CD14-positive monocyte (primary cell): ENCODE data around the gene PGD. TPM values are rescaled to one million over a fixed set of nuclear protein-coding genes. Genes with fewer than 3 reads are reported as not detected.

Experiments
- DNase-seq, 3 donors: peaks; one replicate each; pipeline ENCODE4 v3.0.0-alpha.2; 2011 to 2022
- H2AFZ ChIP-seq: 2 replicates; pipeline ENCODE4 v1.6.0; 2012; ENCODE audit warnings: mild to moderate bottlenecking, low read depth, low read length, inconsistent platforms; ENCODE audit not compliant: insufficient read depth, poor library complexity, severe bottlenecking
- H3K27ac ChIP-seq, 2 donors: 1 replicate in 1 of 2; 2 replicates in 1 of 2; pipeline ENCODE4 v1.5.1; 2012 to 2013; ENCODE audit warnings: low read length in 2 of 2, control low read depth in 1 of 2, inconsistent platforms in 1 of 2, low read depth in 1 of 2, mild to moderate bottlenecking in 1 of 2
- H3K27me3 ChIP-seq, 2 donors: one replicate each; pipeline versions ENCODE4 v1.6.0 to v1.6.1; 2011 to 2013; ENCODE audit warnings: low read length in 2 of 2; ENCODE audit not compliant: control insufficient read depth in 2 of 2, insufficient read depth in 2 of 2
- H3K36me3 ChIP-seq, 2 donors: replicated peaks in 1 of 2; 1 replicate in 1 of 2; 2 replicates in 1 of 2; pipeline versions ENCODE4 v1.5.1 to v1.6.1; 2012 to 2013; ENCODE audit warnings: low read length in 2 of 2, control low read depth in 1 of 2, inconsistent platforms in 1 of 2, mild to moderate bottlenecking in 1 of 2; ENCODE audit not compliant: insufficient read depth in 2 of 2, control insufficient read depth in 1 of 2
- H3K4me1 ChIP-seq, 2 donors: 1 replicate in 1 of 2; 2 replicates in 1 of 2; pipeline versions ENCODE4 v1.5.1 to v1.6.1; 2012 to 2013; ENCODE audit warnings: low read length in 2 of 2, control low read depth in 1 of 2, inconsistent platforms in 1 of 2, mild to moderate bottlenecking in 1 of 2, moderate library complexity in 1 of 2; ENCODE audit not compliant: insufficient read depth in 2 of 2, control insufficient read depth in 1 of 2
- H3K4me2 ChIP-seq: replicated peaks from 2 replicates; pipeline ENCODE3; 2012; ENCODE audit warnings: low read length, moderate library complexity, mild to moderate bottlenecking; ENCODE audit not compliant: poor library complexity, severe bottlenecking; ENCODE audit errors: extremely low read depth
- H3K4me3 ChIP-seq, 3 experiments: fragments of 200-600 bp in 1 of 3; sonication (generic) in 1 of 3; replicated peaks in 1 of 3; 1 replicate in 2 of 3; 2 replicates in 1 of 3; pipeline ENCODE4 v1.5.1; 2011 to 2013; ENCODE audit warnings: low read length in 3 of 3, mild to moderate bottlenecking in 3 of 3, control low read depth in 2 of 3, low read depth in 2 of 3, inconsistent platforms in 1 of 3, moderate library complexity in 1 of 3
- H3K79me2 ChIP-seq: 2 replicates; pipeline ENCODE4 v1.6.0; 2012; ENCODE audit warnings: mild to moderate bottlenecking, control low read depth, inconsistent platforms, low read length, moderate library complexity; ENCODE audit not compliant: insufficient read depth
- H3K9ac ChIP-seq: 2 replicates; pipeline ENCODE4 v1.6.0; 2017; ENCODE audit warnings: low read length, mild to moderate bottlenecking; ENCODE audit not compliant: insufficient read depth, poor library complexity, severe bottlenecking
- H3K9me3 ChIP-seq, 2 donors: replicated peaks in 1 of 2; 1 replicate in 1 of 2; 2 replicates in 1 of 2; pipeline versions ENCODE4 v1.5.1 to v1.6.1; 2012 to 2013; ENCODE audit warnings: low read length in 2 of 2, control low read depth in 1 of 2; ENCODE audit not compliant: control insufficient read depth in 1 of 2, insufficient read depth in 1 of 2
- H4K20me1 ChIP-seq: 2 replicates; pipeline ENCODE4 v1.6.0; 2012; ENCODE audit warnings: mild to moderate bottlenecking, low read length, control low read depth, moderate library complexity; ENCODE audit not compliant: insufficient read depth
- H3K27ac Mint-ChIP-seq, 7 donors: one replicate each; pipeline ENCODE4 v1.8.0; 2020; ENCODE audit warnings: mild to moderate bottlenecking in 7 of 7, mixed read lengths in 7 of 7, moderate library complexity in 6 of 7, inconsistent platforms in 2 of 7
- H3K27me3 Mint-ChIP-seq, 3 donors: one replicate each; pipeline ENCODE4 v1.8.0; 2021 to 2022; ENCODE audit warnings: low read depth in 3 of 3, mild to moderate bottlenecking in 3 of 3, mixed read lengths in 3 of 3, moderate library complexity in 3 of 3, inconsistent platforms in 1 of 3
- H3K36me3 Mint-ChIP-seq, 2 donors: one replicate each; pipeline ENCODE4 v1.8.0; 2020; ENCODE audit warnings: mixed read lengths in 2 of 2, inconsistent platforms in 1 of 2, mild to moderate bottlenecking in 1 of 2
- H3K4me1 Mint-ChIP-seq: one replicate; pipeline ENCODE4 v1.8.0; 2020; ENCODE audit warnings: mild to moderate bottlenecking, mixed read lengths
- H3K4me3 Mint-ChIP-seq, 2 donors: one replicate each; pipeline ENCODE4 v1.8.0; 2020; ENCODE audit warnings: mild to moderate bottlenecking in 2 of 2, mixed read lengths in 2 of 2, moderate library complexity in 1 of 2
- H3K9me3 Mint-ChIP-seq, 7 donors: one replicate each; pipeline ENCODE4 v1.8.0; 2020 to 2022; ENCODE audit warnings: mixed read lengths in 7 of 7, mild to moderate bottlenecking in 6 of 7, moderate library complexity in 6 of 7, inconsistent platforms in 2 of 7
- CTCF ChIP-seq: fragments of 200-600 bp; IDR thresholded peaks from one replicate; pipeline ENCODE4 v1.8.0; 2022; ENCODE audit warnings: antibody characterized with exemption, mild to moderate bottlenecking
- WGBS: methylation state at CpG from one replicate; pipeline ENCODE4 v1.1.5; 2013; ENCODE audit warnings: missing lambda C conversion rate; ENCODE audit not compliant: insufficient coverage; 5-methylcytosine and 5-hydroxymethylcytosine counted together
- intact Hi-C, 2 donors: fragments of 100-400 bp; cut with micrococcal nuclease; formaldehyde crosslinking; loops; one replicate each; pipeline versions ENCODE4 v1.15.0 to v1.15.1; 2023
- polyA plus RNA-seq, 3 donors: library from polyadenylated mRNA; depleted of rRNA in 1 of 3; unstranded in 2 of 3; stranded (reverse) in 1 of 3; fragments of 300-500 nt in 2 of 3; fragments of >200 nt in 1 of 3; fragmentation: Illumina TruSeq in 2 of 3; gene quantifications; 1 replicate in 2 of 3; 2 replicates in 1 of 3; pipeline ENCODE4 v1.2.3, GENCODE V29; 2012 to 2021

Gene PGD
- polyA plus RNA-seq, 3 donors, result 173 to 509 (median 471) TPM

GRCh38 chr1:10379676-10380075 lies 19.2 kb upstream of the PGD start:
- no peaks in the 10 kb centered on the region for H4K20me1 ChIP-seq
- no peaks in the 10 kb centered on the region for H3K79me2 ChIP-seq
- Mint-ChIP-seq H3K27me3 (peaks cover 0 to 3% (median 2%) of the 10 kb centered on the region in 3 donors), H3K36me3 (peaks cover 43 to 62% of the 10 kb centered on the region in 2 donors), H3K4me1 (peaks cover 34% of the 10 kb centered on the region), H3K27ac (peak overlapping the region in 5 of 7 donors; percentile 31 to 94 (median 63)), H3K9me3 (no peaks in the 10 kb centered on the region), H3K4me3 (no peak overlapping the region)
- H3K36me3 ChIP-seq, result peaks cover 18 to 50% of the 10 kb centered on the region in 2 donors
- WGBS, result 100% methylated on average over 2 of the region's 6 CpGs
- H3K4me1 ChIP-seq, result peaks cover 22 to 32% of the 10 kb centered on the region in 2 donors
- H3K9ac ChIP-seq, result no peak overlapping the region
- DNase-seq, result no peak
- H2AFZ ChIP-seq, result no peak overlapping the region
- H3K4me3 ChIP-seq, result no peak overlapping the region
- H3K9me3 ChIP-seq, result no peaks in the 10 kb centered on the region
- intact Hi-C loops, result loop anchor here (5.0 to 10.0 kb wide), 3 partner anchors 95 to 118 kb away; partner anchors contain the start of genes DFFA (in 1 of the 2) and PEX14 (in 1 of the 2)
- TF ChIP-seq CTCF, result no peak
- H3K27me3 ChIP-seq, result no peaks in the 10 kb centered on the region
- peak overlapping the region in 1 of 2 donors; percentile 78 for H3K27ac ChIP-seq
- H3K4me2 ChIP-seq, result peak overlapping the region; percentile 1

- Mint-ChIP-seq H3K4me1 (peaks cover 42% of the 10 kb centered on the region), H3K36me3 (peaks cover 40 to 52% of the 10 kb centered on the region in 2 donors)
- peaks cover 10 to 40% of the 10 kb centered on the region in 2 donors for H3K36me3 ChIP-seq
Measured at GRCh38 chr1:10380594-10381275, 18.1 kb upstream of the PGD start.

More at GRCh38 chr1:10380594-10381275, 18.1 kb upstream of the PGD start:
- no peak for DNase-seq
- 89% methylated on average over 4 of the region's 5 CpGs for WGBS
- Histone ChIP-seq H3K27me3 (no peaks in the 10 kb centered on the region), H3K27ac (peak overlapping the region in 1 of 2 donors; percentile 78), H3K9me3 (no peaks in the 10 kb centered on the region), H3K9ac (no peak overlapping the region), H3K4me2 (no peak overlapping the region), H2AFZ (no peak overlapping the region), H3K79me2 (no peaks in the 10 kb centered on the region), H3K4me1 (peaks cover 22 to 36% of the 10 kb centered on the region in 2 donors), H3K4me3 (no peak overlapping the region), H4K20me1 (no peaks in the 10 kb centered on the region)
- no peaks in the 10 kb centered on the region for H3K9me3 Mint-ChIP-seq
- no peak for TF ChIP-seq CTCF
- H3K27me3 Mint-ChIP-seq, result peaks cover 0 to 3% (median 2%) of the 10 kb centered on the region in 3 donors
- intact Hi-C loops, result loop anchor here in 1 of 2 donors (10.0 kb wide), 1 partner anchor 94 kb away; the partner anchor contains the start of genes DFFA and PEX14
- H3K27ac Mint-ChIP-seq, result peak overlapping the region; percentile 19 to 74 (median 62)
- no peak overlapping the region for H3K4me3 Mint-ChIP-seq
